HG03565 (cell line): ENCODE measurements around the gene SLIT2.

Experiments
- ATAC-seq: cut with Tn5 transposase; IDR thresholded peaks from one replicate; pipeline ENCODE4 v1.9.1; 2021; ENCODE audit warnings: mild to moderate bottlenecking, moderate library complexity; ENCODE audit not compliant: unreplicated experiment

The SLIT2 gene

DNA sequence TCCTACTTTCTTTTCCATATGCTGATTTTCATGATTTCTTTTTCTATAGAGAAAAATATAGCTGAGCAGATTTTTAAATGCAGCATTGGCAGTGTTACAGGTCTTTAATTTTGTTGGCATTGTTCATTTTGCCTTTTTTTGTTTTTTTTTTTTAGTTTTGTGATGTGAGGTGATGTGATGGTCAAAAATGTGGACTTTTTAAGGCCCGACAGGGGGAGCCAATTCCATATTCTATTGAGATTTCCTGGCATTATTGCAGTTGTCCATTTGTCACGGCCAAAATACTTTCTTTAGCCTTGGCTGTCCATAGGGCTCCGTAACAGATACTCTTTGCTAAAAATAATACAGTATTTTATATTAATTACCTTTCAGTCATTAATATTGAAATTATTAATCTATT lies 47.8 kb downstream of the SLIT2 start:
- ATAC-seq: no peak

DNA sequence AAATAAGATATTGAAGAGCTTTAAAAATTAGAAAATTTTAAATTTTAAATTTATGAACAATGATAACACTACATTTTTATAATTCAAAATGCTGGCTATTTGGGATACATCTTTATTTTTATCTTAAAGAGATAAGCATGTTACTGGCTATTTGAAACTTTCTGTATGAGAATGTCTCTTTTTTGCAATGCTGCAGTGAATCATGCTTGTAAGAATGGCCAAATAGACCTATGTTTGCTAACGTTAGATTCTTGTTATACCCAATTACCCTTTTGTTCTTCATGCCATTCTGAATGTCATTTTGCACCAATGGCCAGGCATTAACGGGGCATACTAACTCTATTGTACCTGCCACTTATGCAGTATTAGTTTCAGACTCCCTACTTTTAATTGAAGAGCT lies 49.5 kb downstream of the SLIT2 start:
- no peak for ATAC-seq
